ENCODE data around the gene ADAMTS16.

ADAMTS16 gene

DNA sequence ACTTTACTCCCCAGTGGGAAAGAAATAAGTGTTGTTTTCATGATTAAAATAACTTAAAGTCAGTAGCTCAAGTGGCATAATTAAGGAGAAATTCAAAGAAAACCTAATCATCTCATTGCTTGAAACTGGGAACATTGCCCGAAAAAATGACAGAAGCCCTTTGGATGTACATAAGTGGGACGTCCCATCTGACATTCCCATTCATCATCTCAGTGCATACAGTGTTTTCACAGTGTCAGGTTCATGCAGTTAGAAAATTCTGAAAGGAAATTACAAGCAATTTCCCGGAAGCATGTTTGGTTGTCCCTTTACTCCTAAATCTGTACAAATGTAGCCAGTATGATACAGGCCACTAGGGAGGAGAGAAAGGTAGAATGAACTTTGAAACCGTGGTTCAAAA, 95.6 kb downstream of the ADAMTS16 start:
- DNase-seq: no peak

DNA sequence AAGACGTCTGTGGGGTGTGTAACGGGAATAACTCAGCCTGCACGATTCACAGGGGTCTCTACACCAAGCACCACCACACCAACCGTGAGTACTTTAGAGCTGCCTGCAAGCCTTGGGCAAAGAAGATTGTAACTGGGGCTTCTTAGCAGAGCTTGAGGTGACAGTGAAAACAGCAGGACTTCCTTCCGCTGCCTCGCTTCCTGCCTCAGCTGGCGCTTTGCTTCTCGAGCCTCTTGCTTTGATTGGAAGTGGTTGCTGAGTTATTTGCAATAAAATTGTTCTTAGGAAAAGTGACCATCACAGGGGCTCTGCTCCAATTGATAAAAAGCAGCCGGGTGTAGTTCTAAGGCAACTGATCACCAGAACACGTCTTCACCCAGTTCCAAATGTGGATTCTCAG, 99.1 kb downstream of the ADAMTS16 start:
- no peak for DNase-seq

DNA sequence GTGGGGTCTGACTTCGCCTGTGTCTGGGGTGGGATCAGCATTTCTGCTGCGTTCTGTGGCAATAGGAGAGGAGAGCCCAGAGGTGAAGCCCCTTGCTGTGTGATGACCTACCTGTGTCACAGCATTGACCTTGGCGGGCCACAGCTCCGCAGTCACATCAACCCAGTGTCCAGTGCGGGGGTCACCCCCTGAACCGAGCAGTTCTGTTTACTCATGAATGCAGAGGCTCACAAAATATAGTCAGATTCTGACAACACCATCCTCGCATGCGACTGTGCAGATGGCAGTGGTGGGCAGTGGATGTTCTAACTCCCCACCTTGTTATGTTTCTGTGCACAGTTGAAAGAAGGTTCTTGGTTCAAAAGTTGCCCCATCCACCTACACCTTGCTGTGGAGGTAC, 100.1 kb downstream of the ADAMTS16 start:
- no peak for DNase-seq

DNA sequence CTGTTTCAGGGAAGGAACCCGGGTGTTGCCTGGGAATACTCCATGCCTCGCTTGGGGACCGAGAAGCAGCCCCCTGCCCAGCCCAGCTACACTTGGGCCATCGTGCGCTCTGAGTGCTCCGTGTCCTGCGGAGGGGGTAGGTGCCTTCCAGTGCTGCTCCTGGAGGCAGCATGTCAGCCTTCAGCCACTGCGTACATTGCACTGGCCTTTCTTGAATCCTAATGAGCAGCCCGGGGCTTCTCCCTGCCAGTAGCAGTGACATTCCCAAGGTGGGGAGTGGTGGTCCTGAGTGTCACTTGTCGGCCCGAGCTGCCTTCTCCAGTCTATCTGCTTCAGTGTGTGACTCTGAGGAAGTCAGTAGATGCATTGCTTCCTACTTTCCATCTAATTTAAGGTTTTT, 101.9 kb downstream of the ADAMTS16 start:
- no peak for DNase-seq

DNA sequence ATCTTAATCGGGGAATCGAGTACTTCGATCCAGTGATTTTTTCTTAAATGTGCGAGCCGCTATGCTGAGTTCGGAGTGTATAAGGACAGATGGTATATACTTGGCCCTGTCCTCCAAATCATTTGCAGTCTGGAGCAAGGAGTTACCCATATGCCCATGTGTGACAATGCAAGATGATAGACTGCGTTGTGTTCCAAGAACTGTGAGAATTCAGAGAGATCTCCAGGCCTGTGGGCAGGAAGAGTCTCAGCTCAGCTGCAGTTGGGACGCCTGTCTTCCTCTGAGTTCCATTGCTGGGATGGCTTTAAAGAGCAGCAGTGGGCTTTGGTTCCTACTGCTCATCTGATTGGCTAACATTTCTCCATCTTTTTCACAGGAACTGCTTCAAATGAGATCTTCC, 106.6 kb downstream of the ADAMTS16 start:
- no peak for DNase-seq

DNA sequence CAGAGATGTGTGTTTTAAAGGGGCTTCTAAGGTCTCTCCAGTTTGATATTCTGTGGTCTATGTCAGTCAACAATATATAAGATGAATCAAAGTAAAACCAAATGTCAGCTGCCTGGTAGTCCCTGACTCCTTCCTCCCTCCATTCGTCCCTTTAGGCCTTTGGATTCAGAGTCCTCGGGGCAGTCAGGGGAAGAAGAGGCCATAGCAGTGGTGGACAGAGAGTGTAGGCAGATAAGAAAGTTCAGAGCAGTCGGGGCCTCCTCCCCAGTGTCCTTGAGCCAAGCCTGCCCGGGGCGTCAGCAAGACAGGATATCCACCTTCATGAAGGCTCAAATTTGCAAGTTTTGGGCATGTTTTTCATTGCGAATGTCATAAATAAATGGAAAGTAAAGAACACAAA, 110.6 kb downstream of the ADAMTS16 start:
- no peak for DNase-seq

DNA sequence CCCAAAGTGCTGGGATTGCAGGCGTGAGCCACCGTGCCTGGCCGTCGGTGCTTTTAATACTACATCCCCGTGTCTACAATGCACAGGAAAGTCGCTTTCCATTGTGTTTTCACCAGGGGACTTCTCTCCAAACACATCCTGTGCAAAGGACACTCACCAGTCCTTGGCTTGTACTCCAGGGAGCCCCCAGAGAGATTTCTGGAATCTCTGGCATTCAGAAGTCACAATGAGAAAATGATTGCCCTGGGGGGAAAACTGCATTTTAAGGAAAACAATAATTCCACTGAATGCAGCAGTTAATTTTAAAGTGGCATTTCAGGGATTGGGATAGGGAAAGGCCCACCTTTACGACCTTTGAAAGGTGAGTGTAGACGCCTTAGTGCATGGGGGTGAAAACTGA, 112.0 kb downstream of the ADAMTS16 start:
- DNase-seq: no peak

DNA sequence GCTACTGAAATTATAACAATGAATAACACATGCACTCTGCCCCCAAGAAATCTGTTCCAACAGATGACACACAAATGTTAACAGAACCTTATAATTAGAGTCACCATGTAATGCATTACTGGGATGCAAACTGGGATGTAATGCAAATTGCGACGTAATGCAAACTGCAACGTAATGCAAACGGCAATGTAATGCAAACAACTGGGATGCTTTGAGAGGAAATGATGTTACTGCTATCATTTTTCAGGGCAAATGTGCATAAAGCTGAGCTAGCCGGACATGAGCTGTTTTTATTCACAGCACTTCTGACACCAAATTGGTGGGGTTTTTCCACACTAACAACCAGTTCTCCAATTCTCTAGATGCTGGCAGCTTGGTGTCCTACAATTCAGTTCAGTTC, 117.2 kb downstream of the ADAMTS16 start:
- no peak for DNase-seq

DNA sequence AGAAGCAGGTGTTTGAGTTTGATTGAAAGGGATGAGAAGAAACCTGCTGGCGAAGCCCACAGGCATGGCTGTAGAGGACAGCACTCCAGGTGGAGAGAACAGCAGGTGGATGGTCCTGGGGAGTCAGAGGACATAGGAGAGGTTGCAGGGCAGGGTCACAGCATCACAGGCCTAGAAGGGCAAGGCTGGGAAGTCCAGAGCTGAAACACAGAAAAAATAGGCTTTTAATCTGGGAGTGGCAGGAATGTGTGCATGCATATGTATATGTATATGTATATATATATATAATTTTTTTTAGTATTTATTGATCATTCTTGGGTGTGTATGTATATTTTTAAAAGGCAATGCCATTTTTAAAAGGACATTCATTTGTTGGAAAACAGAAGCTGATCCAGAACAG, 118.4 kb downstream of the ADAMTS16 start:
- DNase-seq: no peak

DNA sequence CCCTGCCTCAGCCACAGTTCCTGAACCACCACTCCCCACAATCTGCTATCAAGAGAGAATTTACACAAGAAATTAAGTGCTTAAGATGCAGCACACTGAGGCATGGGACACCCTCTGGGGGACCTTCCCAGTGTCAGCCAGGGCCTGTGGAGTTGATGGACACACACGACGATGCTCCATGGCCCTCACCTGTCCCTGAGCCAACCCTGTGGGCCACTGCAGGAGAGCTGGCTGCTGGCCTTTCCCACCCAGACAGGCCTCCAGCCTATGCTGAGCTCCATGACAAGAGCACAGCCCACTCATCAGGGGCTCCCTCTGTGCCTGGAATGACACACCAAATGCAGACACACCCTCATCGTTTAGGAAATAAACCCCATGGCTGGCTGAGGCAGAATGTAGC, 124.6 kb downstream of the ADAMTS16 start:
- DNase-seq: no peak

DNA sequence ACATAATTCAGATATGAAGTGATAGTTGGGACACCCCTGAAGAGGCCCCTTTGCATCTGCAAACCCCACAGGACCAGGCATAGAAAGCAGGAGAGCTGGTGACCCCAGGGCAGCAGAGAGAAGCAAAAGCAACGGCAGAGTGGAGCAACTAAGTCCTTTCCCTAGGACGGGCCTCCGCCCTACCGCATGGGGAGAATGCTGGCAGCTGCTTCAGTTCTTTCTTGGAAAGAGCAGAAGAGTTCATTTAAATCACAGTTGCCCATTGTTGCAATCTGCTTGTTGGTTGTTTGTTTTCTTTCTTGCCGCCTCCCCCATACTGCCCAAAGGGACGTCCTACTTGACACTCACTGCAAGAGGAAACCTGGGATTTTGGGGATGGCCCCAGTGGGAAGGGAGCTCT, 126.2 kb downstream of the ADAMTS16 start:
- DNase-seq: no peak

DNA sequence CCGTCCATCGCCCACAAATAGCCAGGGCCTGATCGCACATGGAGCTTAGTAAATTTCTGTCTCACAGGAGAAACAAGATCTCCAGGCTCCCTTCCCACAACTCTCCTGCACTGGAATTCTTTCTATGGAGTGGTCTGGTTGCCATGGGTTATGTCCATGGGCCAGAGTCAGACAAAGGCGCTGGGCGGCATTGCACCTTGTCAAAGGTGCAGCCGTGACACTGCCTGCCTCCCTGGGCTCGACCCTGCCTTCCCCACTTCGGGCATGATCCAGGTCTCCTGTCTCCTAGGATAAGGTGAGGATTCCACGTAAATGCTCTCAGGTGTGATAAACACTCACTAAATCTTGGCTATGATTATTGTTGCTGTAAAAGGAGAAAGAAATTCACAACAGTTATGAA, 130.0 kb downstream of the ADAMTS16 start:
- DNase-seq: no peak

DNA sequence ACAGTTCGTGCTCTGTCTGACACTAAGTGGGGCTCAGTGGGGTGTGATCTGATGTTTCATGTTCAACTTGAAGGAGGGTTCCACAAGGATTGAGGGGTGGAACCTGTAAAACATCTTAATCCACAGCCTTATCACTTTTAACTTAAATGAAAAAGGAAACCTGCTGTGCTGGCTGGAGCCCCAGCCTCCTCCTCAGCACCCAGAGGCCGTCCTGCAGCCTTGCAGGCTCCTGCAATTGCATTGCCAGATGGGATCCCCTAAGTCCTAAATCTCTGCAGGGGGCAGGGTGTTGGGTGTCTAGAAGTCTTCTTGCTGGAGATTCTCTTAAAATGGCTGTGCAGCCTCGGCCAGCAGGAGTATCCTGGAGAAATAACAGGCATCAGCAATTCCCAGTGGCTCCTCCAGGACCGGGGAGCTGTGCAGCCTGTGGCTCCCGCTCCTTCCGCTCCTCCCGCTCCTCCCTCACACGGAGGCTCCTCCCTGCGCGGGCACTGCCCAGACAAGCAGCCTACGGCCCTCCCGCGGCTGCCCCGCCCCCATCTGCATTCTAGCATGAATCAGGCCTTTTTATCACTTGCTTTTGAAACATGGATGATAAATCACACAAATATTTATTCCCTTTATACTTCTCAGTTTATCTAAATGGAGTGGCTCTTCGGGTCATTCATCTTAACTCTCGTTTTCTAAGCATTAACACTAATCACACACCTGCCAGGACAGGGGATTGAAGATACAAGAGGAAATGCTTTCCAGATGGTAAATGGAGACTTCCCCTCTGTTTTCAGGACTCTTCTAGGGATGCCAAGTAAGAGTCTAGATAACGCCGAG, 131.0 kb downstream of the ADAMTS16 start:
- DNase-seq: peak; percentile 15

DNA sequence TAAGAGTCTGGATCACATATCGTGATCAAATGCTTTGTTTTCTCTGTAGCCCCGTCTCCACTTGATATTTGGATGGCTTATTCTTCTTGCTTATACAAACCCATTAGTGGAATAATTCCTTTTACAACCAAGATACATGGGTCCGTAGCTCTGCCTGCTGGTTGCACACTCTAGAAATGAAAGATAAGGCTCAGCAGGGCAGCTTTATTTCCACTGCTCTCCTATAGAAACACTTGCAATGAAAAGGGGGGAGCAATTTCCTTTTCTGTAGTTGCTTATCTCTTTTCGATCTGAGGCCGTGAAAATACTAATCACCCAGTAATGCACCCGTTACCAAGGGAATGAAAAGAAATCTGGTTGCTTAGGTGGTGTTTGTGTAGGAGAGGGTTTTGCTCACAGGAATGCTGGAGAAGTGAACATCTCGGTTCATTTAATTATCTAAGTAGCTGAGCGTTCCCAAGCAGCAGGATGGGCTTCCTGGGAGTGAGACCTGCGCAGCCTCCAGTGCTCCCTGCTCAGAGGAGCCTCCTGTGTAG, 131.7 kb downstream of the ADAMTS16 start:
- peak; percentile 19 for DNase-seq

DNA sequence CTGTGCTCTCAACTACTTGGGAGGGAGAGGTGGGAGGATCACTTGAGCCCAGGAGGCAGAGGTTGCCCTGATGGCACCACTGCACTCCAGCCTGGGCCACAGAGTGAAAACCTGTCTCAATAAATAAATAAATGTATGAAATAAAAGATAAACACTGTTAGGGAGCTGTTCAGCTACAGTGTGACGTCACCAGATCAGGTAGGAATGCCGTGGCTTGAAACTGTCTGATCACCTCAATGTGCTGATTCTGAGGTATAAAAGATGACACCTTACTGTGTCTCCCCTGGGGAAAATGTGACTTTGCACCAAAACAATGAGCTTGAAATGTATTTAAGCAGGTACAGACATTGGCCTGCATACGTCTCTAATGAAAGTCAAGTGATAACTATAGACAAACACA, 133.3 kb downstream of the ADAMTS16 start:
- no peak for DNase-seq

DNA sequence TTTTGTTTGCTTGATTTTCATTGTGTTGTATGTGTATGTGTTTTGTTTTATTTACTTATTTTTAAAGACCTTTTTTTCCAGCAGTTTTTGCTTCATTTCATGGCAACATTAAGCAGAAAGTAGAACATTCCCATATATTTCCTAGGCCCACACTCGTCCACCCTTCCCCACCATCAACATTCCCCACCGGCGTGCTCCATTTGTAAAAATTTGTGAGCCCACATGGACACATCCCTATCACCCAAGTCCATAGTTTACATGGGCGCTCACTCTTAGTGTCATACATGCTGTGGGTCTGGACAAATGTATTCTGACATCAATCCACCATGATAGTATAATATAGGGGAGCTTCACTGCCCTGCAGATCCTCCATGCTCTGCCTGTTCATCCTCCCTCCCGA, 133.8 kb downstream of the ADAMTS16 start:
- no peak for DNase-seq

DNA sequence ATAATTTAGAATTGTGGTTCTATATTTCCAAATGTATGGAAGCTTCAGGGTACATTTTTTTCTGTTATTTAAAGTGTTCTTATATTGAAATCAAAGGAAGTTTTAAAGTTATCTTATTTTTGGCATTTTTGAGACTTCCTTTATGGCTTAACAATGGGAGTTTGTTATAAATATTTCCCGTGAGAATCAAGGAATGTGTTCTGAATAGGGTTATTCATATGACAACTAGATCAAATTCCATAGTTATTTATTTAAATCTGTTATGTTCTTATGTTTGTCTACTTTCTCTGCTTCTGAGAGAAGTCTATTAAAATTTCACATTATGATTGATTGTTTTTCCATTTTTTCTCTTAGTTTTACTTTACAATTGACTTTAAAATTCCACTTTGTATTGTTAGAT, 135.1 kb downstream of the ADAMTS16 start:
- no peak for DNase-seq

DNA sequence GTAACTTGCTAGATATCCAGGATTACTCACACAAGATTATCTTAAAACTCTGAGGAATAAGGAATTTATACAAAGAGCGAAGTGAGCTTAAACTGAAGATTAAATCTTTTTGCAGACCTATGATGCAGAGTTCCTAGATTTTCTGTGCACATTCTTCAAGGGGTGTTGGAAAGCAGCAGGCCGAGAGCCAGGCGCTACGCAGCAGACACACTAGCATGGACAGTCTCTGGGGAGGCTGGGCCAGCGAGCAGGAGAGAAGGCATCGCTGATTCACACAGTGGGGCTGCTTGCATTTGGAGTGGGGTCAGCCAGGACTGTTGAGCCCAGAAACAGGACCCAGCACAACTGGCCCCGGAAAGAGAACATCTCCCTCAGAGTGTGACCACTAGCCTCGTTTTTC, 136.3 kb downstream of the ADAMTS16 start:
- no peak for DNase-seq

DNA sequence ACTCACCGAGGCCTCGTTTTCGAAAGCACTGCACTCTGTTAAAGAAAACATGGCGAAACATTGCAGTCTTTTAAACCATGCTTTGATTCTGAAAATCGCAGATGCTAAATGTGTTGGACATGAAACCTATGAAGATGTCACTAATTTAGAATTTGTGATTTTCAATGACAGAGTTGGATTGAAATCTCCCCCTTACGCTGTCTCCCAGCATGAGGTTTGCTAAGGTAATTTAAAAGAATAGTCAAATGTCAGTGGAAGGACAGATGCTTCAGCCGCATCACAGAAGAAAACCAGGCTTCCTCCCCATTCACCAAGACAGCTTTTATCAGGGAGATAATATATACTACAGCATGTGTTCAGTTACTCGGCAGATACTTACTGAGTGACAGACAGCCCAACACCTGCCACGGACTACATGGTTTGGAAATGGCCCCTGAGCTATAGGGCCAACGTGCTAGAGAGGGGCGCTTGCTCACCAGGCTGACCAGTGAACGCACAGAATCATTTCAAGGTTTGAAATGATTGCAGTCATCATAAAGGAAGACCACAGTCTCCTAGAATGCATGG, 136.9 kb downstream of the ADAMTS16 start:
- DNase-seq: no peak

DNA sequence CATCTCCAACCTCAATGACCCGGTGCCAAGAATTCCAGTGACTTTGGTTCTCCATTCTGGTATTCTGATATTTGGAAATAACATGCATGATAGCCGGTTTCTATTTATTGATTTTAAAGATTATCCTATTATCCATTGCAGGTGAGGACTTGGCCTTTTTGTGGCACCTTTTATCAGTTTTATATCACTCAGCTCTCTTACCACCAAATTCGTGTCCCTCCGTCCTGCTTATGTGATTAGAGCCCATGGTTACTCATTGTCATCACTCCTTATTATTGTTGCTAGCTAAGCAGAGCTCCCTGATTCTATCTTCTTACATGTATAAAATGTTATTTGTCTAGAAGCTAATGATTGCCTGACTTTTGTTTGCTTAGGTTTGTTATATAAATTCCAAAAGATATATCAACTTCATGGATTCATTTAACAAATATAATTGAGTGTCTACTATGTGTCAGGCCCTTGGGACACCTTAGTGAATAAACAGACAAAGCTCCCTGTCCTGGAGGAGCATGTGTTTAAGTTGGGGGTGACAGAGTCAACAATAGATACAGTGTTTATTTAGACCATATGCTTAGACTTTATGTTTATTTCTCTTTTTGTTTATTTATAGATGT, 138.2 kb downstream of the ADAMTS16 start:
- no peak for DNase-seq

DNA sequence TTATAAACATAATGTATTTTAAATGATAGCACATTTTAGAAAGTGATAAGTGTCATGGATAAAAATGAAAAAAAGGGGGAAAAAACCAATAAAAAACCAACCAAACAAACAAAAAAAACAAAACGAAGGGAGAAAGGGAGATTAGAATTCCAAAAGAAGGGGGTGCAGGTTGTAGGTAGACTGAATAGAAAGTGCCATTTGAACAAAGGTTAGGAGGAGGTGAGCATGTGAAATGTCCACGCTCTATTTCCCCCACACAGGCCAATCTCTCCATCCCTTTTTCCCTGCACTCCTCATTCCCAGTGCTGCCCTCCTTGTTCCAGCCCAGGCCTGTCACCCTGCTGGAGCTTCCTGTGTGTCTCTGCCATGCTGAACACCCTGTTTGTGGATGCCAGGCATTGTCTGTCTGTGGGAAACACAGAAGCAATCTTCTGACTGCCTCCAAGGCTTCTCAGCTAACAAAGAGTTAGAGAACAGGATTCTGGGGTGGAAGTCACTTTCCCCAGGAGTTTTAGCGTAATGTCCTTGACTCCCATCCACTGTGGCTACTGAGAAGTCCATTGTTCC, 138.8 kb downstream of the ADAMTS16 start:
- no peak for DNase-seq

DNA sequence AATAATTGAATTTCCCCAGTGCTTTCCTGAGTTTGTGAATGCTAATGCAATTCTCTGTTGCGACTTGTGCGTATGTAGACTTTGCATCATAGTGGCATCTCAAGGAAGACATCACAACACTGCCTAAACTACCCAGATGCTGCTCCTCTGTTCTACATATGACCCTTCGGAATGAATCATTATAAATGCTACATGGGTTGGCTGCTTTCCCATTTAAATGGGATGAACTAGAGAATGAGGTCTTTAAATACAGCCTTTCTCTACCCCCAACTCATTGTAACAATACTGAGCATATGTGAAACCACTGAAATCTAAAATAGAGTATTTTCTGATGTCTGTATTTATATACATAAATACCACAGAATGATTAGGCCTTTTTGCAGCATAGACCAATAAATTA, 145.8 kb downstream of the ADAMTS16 start:
- no peak for DNase-seq

DNA sequence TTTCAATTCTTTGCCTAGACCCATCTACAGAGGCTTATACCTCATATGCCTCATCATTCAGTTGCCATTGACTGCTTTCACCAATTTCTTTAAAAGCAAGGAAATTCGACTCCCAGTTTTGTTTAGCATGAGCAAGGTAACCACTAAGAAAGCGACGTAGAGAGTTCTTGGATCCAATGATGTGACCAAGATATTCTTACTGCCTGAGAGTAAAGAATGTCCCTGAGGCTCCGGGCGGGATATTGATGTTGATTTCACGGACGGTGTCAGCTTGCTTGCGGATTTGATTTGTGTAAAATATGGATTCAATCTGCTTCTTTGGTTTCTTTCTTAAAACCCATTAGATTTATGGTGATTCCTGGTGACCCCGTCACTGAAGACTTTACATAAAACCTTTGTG, 147.3 kb downstream of the ADAMTS16 start:
- no peak for DNase-seq

DNA sequence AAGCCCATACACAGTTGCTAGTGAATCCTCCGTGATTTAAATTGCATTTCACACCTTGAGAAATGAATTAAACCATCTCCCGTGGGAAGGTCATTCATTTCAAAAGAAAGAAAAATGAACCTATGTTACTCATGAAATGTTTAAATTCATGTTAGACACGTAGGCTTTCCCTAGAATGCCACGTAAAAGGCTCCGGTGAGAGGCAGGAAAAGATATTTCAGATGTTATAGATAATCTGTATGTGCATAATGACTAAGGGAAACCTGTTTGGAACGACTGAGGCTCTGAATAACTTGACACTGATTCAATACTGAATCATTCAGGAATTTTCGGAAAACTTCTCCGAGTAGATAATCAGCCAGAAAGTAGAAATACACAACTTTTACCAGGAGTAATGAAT, 148.1 kb downstream of the ADAMTS16 start:
- DNase-seq: no peak

Data from NCI-H1092 (cell line).